Activated T-helper 1 cell treated with anti-CD3 and anti-CD28 coated beads, Interleukin-12 subunit alpha, Interleukin-12 subunit beta, Interleukin-2, Interleukin-4 antibody, amounts not matched to agents 30 ng/mL and 10 ng/mL and 1 ng/mL, durations not matched to agents 14 hours and 24 hours and 36 hours (primary cell): Measurements from ENCODE around the gene RRN3. TPM values are rescaled to one million over a fixed set of nuclear protein-coding genes. Genes with fewer than 3 reads are reported as not detected.
A peak's percentile ranks its signal among the peaks of the same experiment; 100 is the strongest.
"Not testable (repeated sequence)": the region's sequence is repeated elsewhere in the genome, so short reads cannot be mapped to it uniquely, and the experiment has no call there.

Source experiments
- DNase-seq: peaks from one replicate; pipeline ENCODE4 v3.0.0; 2021; ENCODE audit warnings: low spot score
- H3K27ac Mint-ChIP-seq: one replicate; pipeline ENCODE4 v1.8.0; 2021; ENCODE audit warnings: mild to moderate bottlenecking, mixed read lengths
- H3K27me3 Mint-ChIP-seq: one replicate; pipeline ENCODE4 v1.8.0; 2022; ENCODE audit warnings: mild to moderate bottlenecking, moderate library complexity, mixed read lengths; ENCODE audit not compliant: insufficient read depth
- H3K36me3 Mint-ChIP-seq: one replicate; pipeline ENCODE4 v1.8.0; 2021; ENCODE audit warnings: low read depth, mixed read lengths
- H3K4me1 Mint-ChIP-seq: one replicate; pipeline ENCODE4 v1.8.0; 2021; ENCODE audit warnings: low read depth, mixed read lengths
- H3K4me3 Mint-ChIP-seq: one replicate; pipeline ENCODE4 v1.8.0; 2021; ENCODE audit warnings: mild to moderate bottlenecking, moderate library complexity, mixed read lengths
- H3K9me3 Mint-ChIP-seq: one replicate; pipeline ENCODE4 v1.8.0; 2021; ENCODE audit warnings: mixed read lengths
- intact Hi-C: fragments of 100-400 bp; cut with micrococcal nuclease; formaldehyde crosslinking; loops from one replicate; pipeline ENCODE4 v1.15.1; 2024
- total RNA-seq: library from RNA; stranded (reverse); gene quantifications from 2 replicates; pipeline ENCODE4 v1.2.3, GENCODE V29; 2022

The RRN3 gene
- 36.1 and 39.1 TPM in 2 replicates for total RNA-seq

- intact Hi-C loops, result not testable (repeated sequence)
Observed at GRCh38 chr16:15093955-15094827, at the start of gene RRN3. Gene RRN3 (minus strand): TSS chr16:15094272. CDS start chr16:15094233, 39 bp downstream.

GRCh38 chr16:15143601-15144091 lies 49.6 kb upstream of the RRN3 start:
- intact Hi-C loops, H3K4me3 Mint-ChIP-seq, H3K4me1 Mint-ChIP-seq, H3K27ac Mint-ChIP-seq, H3K27me3 Mint-ChIP-seq, H3K36me3 Mint-ChIP-seq, DNase-seq, H3K9me3 Mint-ChIP-seq: not testable (repeated sequence)

More at GRCh38 chr16:15093955-15094827, at the start of gene RRN3:
- peak within 1 kb of the TSS; percentile 99 for H3K4me3 Mint-ChIP-seq
- H3K9me3 Mint-ChIP-seq, H3K27me3 Mint-ChIP-seq: not testable (repeated sequence)
- peak within 1 kb of the TSS; percentile 96 for H3K27ac Mint-ChIP-seq
- DNase-seq, result peak; percentile 84
- H3K4me1 Mint-ChIP-seq, result peaks cover 22% of the 10 kb centered on the region
- peaks cover 13% of the 10 kb centered on the region for H3K36me3 Mint-ChIP-seq

- H3K4me1 Mint-ChIP-seq, DNase-seq, H3K27me3 Mint-ChIP-seq, H3K27ac Mint-ChIP-seq, H3K9me3 Mint-ChIP-seq, H3K4me3 Mint-ChIP-seq, intact Hi-C loops, H3K36me3 Mint-ChIP-seq: not testable (repeated sequence)
Observed at GRCh38 chr16:15142891-15143600, 49.0 kb upstream of the RRN3 start.

GRCh38 chr16:15142107-15142890 lies 48.2 kb upstream of the RRN3 start:
- H3K36me3 Mint-ChIP-seq, DNase-seq, H3K27me3 Mint-ChIP-seq, intact Hi-C loops, H3K4me3 Mint-ChIP-seq, H3K4me1 Mint-ChIP-seq, H3K9me3 Mint-ChIP-seq, H3K27ac Mint-ChIP-seq: not testable (repeated sequence)

GRCh38 chr16:15141586-15141985 lies 47.5 kb upstream of the RRN3 start:
- no peaks in the 10 kb centered on the region for H3K4me1 Mint-ChIP-seq
- no peaks in the 10 kb centered on the region for H3K27me3 Mint-ChIP-seq
- no peaks in the 10 kb centered on the region for H3K36me3 Mint-ChIP-seq
- no peak for DNase-seq
- H3K27ac Mint-ChIP-seq, result no peak overlapping the region
- intact Hi-C loops, result no loop called here
- H3K4me3 Mint-ChIP-seq, result no peak overlapping the region
- no peaks in the 10 kb centered on the region for H3K9me3 Mint-ChIP-seq

- H3K27ac Mint-ChIP-seq, intact Hi-C loops, H3K4me1 Mint-ChIP-seq, H3K27me3 Mint-ChIP-seq, H3K4me3 Mint-ChIP-seq, DNase-seq, H3K9me3 Mint-ChIP-seq, H3K36me3 Mint-ChIP-seq: not testable (repeated sequence)
Observed at GRCh38 chr16:15140444-15141365, 46.6 kb upstream of the RRN3 start.

GRCh38 chr16:15137514-15137913 lies 43.4 kb upstream of the RRN3 start:
- intact Hi-C loops, DNase-seq, H3K27ac Mint-ChIP-seq, H3K4me3 Mint-ChIP-seq, H3K36me3 Mint-ChIP-seq, H3K9me3 Mint-ChIP-seq, H3K27me3 Mint-ChIP-seq, H3K4me1 Mint-ChIP-seq: not testable (repeated sequence)

GRCh38 chr16:15135483-15136360 lies 41.6 kb upstream of the RRN3 start:
- H3K36me3 Mint-ChIP-seq, H3K27me3 Mint-ChIP-seq, H3K4me1 Mint-ChIP-seq, intact Hi-C loops, H3K9me3 Mint-ChIP-seq, H3K27ac Mint-ChIP-seq, H3K4me3 Mint-ChIP-seq, DNase-seq: not testable (repeated sequence)

- intact Hi-C loops, H3K4me3 Mint-ChIP-seq, H3K36me3 Mint-ChIP-seq, H3K4me1 Mint-ChIP-seq, H3K9me3 Mint-ChIP-seq, H3K27ac Mint-ChIP-seq, DNase-seq, H3K27me3 Mint-ChIP-seq: not testable (repeated sequence)
Observed at GRCh38 chr16:15134752-15135482, 40.8 kb upstream of the RRN3 start.

- H3K27ac Mint-ChIP-seq, H3K36me3 Mint-ChIP-seq, H3K27me3 Mint-ChIP-seq, H3K4me3 Mint-ChIP-seq, H3K4me1 Mint-ChIP-seq, H3K9me3 Mint-ChIP-seq, DNase-seq, intact Hi-C loops: not testable (repeated sequence)
Observed at GRCh38 chr16:15133554-15133953, 39.5 kb upstream of the RRN3 start.
